HepG2 (cell line): ENCODE data around the gene BCL11B. TPM values are rescaled to one million over a fixed set of nuclear protein-coding genes. Genes with fewer than 3 reads are reported as not detected.

Experiments
- ARNT ChIP-seq: fragments of 450-650 bp; IDR thresholded peaks from 2 replicates; pipeline ENCODE4 v1.6.1; 2017
- ATRX ChIP-seq: sonication (generic); formaldehyde crosslinking; IDR thresholded peaks from 2 replicates; pipeline ENCODE4 v1.4.0; 2020; ENCODE audit warnings: missing genetic modification reagents, borderline replicate concordance
- DMAP1 ChIP-seq: IDR thresholded peaks from 2 replicates; pipeline ENCODE4 v1.6.1; 2016
- DNMT1 ChIP-seq: sonication (generic); formaldehyde crosslinking; IDR thresholded peaks from 2 replicates; pipeline ENCODE4 v1.5.1; 2020; ENCODE audit warnings: mild to moderate bottlenecking, missing genetic modification reagents
- ETV5 ChIP-seq: IDR thresholded peaks from 2 replicates; pipeline ENCODE4 v1.6.1; 2018; ENCODE audit warnings: missing biosample characterization, missing genetic modification reagents, inconsistent platforms, borderline replicate concordance
- IKZF4 ChIP-seq: sonication (generic); formaldehyde crosslinking; IDR thresholded peaks from 2 replicates; pipeline ENCODE4 v1.5.1; 2020; ENCODE audit warnings: borderline replicate concordance, mild to moderate bottlenecking, low read depth, missing genetic modification reagents; ENCODE audit errors: not compliant biosample characterization
- KMT2A ChIP-seq: sonication (generic); formaldehyde crosslinking; IDR thresholded peaks from 2 replicates; pipeline ENCODE4 v1.4.0; 2020; ENCODE audit warnings: missing genetic modification reagents
- MAFG ChIP-seq: sonication (generic); formaldehyde crosslinking; IDR thresholded peaks from 2 replicates; pipeline ENCODE4 v1.5.1; 2020; ENCODE audit warnings: mild to moderate bottlenecking, missing genetic modification reagents
- MAFK ChIP-seq, 2 experiments: IDR thresholded peaks in 1 of 2; conservative IDR thresholded peaks in 1 of 2; 2 replicates each; pipeline ENCODE4 v1.6.1; 2011; ENCODE audit warnings: improper control_type of control experiment in 2 of 2, low read length in 2 of 2
- SRSF1 ChIP-seq: fragments of 200-400 bp; formaldehyde crosslinking; optimal IDR thresholded peaks from 2 replicates; pipeline ENCODE3; 2017; ENCODE audit warnings: mild to moderate bottlenecking, low read depth, low read length, moderate library complexity
- SRSF9 ChIP-seq: fragments of 200-400 bp; formaldehyde crosslinking; IDR thresholded peaks from 2 replicates; pipeline ENCODE4 v1.6.1; 2018; ENCODE audit warnings: borderline replicate concordance, mild to moderate bottlenecking, low read depth, low read length; ENCODE audit not compliant: insufficient read depth, poor library complexity, severe bottlenecking
- ZKSCAN5 ChIP-seq: sonication (generic); formaldehyde crosslinking; IDR thresholded peaks from 2 replicates; pipeline ENCODE4 v1.5.1; 2020; ENCODE audit warnings: mild to moderate bottlenecking, missing genetic modification reagents
- ZNF460 ChIP-seq: sonication (generic); formaldehyde crosslinking; IDR thresholded peaks from 2 replicates; pipeline ENCODE4 v1.5.1; 2020; ENCODE audit warnings: missing genetic modification reagents, mild to moderate bottlenecking, borderline replicate concordance
- ZNF564 ChIP-seq: sonication (generic); formaldehyde crosslinking; IDR thresholded peaks from 2 replicates; pipeline ENCODE4 v1.8.1; 2023; ENCODE audit warnings: mild to moderate bottlenecking, missing genetic modification reagents
- ZNF710 ChIP-seq: sonication (generic); formaldehyde crosslinking; IDR thresholded peaks from 2 replicates; pipeline ENCODE4 v1.5.0; 2020; ENCODE audit warnings: mild to moderate bottlenecking, missing genetic modification reagents, borderline replicate concordance
- ZNF790 ChIP-seq: sonication (generic); formaldehyde crosslinking; IDR thresholded peaks from 2 replicates; pipeline ENCODE4 v1.8.0; 2022; ENCODE audit warnings: missing genetic modification reagents, mild to moderate bottlenecking, borderline replicate concordance
- polyA plus RNA-seq, 8 experiments: library from polyadenylated mRNA; depleted of rRNA in 3 of 8; stranded (reverse) in 7 of 8; unstranded in 1 of 8; fragments of >200 nt; fragmentation: Illumina TruSeq in 4 of 8; extraction: Trizol in 4 of 8; gene quantifications; 2 replicates each; pipeline versions ENCODE4 v1.2.1 to v1.2.3, GENCODE V29; 2011 to 2016; ENCODE audit warnings: low read depth in 4 of 8, missing spikeins in 1 of 8, mixed read lengths in 1 of 8; ENCODE audit not compliant: insufficient read depth in 1 of 8
- total RNA-seq, 5 experiments: library from RNA; depleted of rRNA; stranded (reverse); fragments of >200 nt; fragmentation: Illumina TruSeq; extraction: Trizol; gene quantifications; 2 replicates each; pipeline ENCODE4 v1.2.3, GENCODE V29; 2016; ENCODE audit warnings: low read depth in 1 of 5
- TF ChIP-seq, protein P1 (sequence below): sonication (generic); formaldehyde crosslinking; IDR thresholded peaks from 2 replicates; pipeline ENCODE4 v1.5.0; 2020; ENCODE audit warnings: mild to moderate bottlenecking, missing genetic modification reagents
- TF ChIP-seq, protein P2 (sequence below), 2 experiments: sonication (generic) in 1 of 2; formaldehyde crosslinking in 1 of 2; IDR thresholded peaks; 2 replicates each; pipeline versions ENCODE4 v1.4.0 to v1.6.1; 2018 to 2020; ENCODE audit warnings: missing genetic modification reagents in 2 of 2, borderline replicate concordance in 1 of 2, low read depth in 1 of 2, mild to moderate bottlenecking in 1 of 2, missing biosample characterization in 1 of 2
- TF ChIP-seq, protein P3 (sequence below): sonication (generic); formaldehyde crosslinking; IDR thresholded peaks from 2 replicates; pipeline ENCODE4 v1.4.0; 2020; ENCODE audit warnings: missing genetic modification reagents, borderline replicate concordance

The BCL11B gene
- total and polyA plus RNA-seq, 2 of the 13 experiments (the other 11 are each of a cell fraction or from before 2014, with no cell fraction given), result not detected

DNA sequence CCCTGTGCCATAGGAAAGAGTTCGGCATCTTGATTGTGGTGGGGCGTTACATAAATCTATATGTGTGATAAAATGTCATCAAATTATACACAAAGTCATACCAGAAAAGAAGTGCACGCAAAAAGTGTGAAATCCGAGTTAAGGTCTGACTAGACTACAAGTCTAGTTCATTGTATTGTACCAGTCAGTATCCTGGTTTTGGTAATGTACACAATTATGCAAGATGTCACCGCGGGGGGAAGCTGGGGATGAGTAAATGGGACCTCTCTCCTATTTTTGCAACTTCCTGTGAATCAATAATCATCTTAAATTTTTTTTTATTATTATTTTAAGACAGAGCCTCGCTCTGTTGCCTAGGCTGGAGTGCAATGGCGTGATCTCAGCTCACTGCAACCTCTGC, 43.2 kb upstream of the BCL11B start (continued):
- TF ChIP-seq, protein P1, sequence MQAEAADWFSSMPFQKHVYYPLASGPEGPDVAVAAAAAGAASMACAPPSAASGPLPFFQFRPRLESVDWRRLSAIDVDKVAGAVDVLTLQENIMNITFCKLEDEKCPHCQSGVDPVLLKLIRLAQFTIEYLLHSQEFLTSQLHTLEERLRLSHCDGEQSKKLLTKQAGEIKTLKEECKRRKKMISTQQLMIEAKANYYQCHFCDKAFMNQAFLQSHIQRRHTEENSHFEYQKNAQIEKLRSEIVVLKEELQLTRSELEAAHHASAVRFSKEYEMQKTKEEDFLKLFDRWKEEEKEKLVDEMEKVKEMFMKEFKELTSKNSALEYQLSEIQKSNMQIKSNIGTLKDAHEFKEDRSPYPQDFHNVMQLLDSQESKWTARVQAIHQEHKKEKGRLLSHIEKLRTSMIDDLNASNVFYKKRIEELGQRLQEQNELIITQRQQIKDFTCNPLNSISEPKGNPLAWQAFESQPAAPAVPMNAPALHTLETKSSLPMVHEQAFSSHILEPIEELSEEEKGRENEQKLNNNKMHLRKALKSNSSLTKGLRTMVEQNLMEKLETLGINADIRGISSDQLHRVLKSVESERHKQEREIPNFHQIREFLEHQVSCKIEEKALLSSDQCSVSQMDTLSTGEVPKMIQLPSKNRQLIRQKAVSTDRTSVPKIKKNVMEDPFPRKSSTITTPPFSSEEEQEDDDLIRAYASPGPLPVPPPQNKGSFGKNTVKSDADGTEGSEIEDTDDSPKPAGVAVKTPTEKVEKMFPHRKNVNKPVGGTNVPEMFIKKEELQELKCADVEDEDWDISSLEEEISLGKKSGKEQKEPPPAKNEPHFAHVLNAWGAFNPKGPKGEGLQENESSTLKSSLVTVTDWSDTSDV, result no peak
- TF ChIP-seq SRSF9 (no peak), ZNF460 (no peak), MAFK (conservative IDR thresholded peaks at IDR 0.05 in 1 of 2, IDR thresholded peaks at IDR 0.05 in 1 of 2; ENCODE audit: low read length in 2 of 2) (no peak), MAFG (CRISPR knock-in tag) (no peak), ZKSCAN5 (CRISPR knock-in tag) (no peak), ARNT (no peak), KMT2A (no peak), IKZF4 (CRISPR knock-in tag) (no peak), ZNF710 (CRISPR knock-in tag) (no peak), ZNF564 (CRISPR knock-in tag) (no peak), ZNF790 (CRISPR knock-in tag) (no peak), ETV5 (CRISPR knock-in tag) (peak; percentile 64; the same call in 1 of the 2 replicates), DMAP1 (CRISPR knock-in tag) (no peak), DNMT1 (CRISPR knock-in tag) (no peak), SRSF1 (no peak), ATRX (CRISPR knock-in tag) (no peak)
- TF ChIP-seq, protein P2, sequence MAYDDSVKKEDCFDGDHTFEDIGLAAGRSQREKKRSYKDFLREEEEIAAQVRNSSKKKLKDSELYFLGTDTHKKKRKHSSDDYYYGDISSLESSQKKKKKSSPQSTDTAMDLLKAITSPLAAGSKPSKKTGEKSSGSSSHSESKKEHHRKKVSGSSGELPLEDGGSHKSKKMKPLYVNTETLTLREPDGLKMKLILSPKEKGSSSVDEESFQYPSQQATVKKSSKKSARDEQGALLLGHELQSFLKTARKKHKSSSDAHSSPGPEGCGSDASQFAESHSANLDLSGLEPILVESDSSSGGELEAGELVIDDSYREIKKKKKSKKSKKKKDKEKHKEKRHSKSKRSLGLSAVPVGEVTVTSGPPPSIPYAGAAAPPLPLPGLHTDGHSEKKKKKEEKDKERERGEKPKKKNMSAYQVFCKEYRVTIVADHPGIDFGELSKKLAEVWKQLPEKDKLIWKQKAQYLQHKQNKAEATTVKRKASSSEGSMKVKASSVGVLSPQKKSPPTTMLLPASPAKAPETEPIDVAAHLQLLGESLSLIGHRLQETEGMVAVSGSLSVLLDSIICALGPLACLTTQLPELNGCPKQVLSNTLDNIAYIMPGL (CRISPR knock-in tag; IDR thresholded peaks at IDR 0.05; ENCODE audit: borderline replicate concordance in 1 of 2, low read depth in 1 of 2), result no peak
- TF ChIP-seq, protein P3, sequence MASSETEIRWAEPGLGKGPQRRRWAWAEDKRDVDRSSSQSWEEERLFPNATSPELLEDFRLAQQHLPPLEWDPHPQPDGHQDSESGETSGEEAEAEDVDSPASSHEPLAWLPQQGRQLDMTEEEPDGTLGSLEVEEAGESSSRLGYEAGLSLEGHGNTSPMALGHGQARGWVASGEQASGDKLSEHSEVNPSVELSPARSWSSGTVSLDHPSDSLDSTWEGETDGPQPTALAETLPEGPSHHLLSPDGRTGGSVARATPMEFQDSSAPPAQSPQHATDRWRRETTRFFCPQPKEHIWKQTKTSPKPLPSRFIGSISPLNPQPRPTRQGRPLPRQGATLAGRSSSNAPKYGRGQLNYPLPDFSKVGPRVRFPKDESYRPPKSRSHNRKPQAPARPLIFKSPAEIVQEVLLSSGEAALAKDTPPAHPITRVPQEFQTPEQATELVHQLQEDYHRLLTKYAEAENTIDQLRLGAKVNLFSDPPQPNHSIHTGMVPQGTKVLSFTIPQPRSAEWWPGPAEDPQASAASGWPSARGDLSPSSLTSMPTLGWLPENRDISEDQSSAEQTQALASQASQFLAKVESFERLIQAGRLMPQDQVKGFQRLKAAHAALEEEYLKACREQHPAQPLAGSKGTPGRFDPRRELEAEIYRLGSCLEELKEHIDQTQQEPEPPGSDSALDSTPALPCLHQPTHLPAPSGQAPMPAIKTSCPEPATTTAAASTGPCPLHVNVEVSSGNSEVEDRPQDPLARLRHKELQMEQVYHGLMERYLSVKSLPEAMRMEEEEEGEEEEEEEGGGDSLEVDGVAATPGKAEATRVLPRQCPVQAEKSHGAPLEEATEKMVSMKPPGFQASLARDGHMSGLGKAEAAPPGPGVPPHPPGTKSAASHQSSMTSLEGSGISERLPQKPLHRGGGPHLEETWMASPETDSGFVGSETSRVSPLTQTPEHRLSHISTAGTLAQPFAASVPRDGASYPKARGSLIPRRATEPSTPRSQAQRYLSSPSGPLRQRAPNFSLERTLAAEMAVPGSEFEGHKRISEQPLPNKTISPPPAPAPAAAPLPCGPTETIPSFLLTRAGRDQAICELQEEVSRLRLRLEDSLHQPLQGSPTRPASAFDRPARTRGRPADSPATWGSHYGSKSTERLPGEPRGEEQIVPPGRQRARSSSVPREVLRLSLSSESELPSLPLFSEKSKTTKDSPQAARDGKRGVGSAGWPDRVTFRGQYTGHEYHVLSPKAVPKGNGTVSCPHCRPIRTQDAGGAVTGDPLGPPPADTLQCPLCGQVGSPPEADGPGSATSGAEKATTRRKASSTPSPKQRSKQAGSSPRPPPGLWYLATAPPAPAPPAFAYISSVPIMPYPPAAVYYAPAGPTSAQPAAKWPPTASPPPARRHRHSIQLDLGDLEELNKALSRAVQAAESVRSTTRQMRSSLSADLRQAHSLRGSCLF, result no peak
